Type B pancreatic cell (in vitro differentiated cells): Measurements from ENCODE around the gene LIN54. TPM values are rescaled to one million over a fixed set of nuclear protein-coding genes. Genes with fewer than 3 reads are reported as not detected.

ENCODE experiments used
- DNase-seq: peaks from one replicate; pipeline ENCODE4 v3.0.0; 2021; ENCODE audit warnings: mixed read lengths; ENCODE audit not compliant: unreplicated experiment; ENCODE audit errors: extremely low spot score
- H3K27ac Mint-ChIP-seq: 2 replicates; pipeline ENCODE4 v1.8.0; 2021; ENCODE audit warnings: mild to moderate bottlenecking, mixed read lengths
- H3K27me3 Mint-ChIP-seq: 2 replicates; pipeline ENCODE4 v1.8.0; 2021; ENCODE audit warnings: mixed read lengths
- H3K36me3 Mint-ChIP-seq: 2 replicates; pipeline ENCODE4 v1.8.0; 2021; ENCODE audit warnings: mixed read lengths
- H3K4me1 Mint-ChIP-seq: one replicate; pipeline ENCODE4 v1.8.0; 2021; ENCODE audit warnings: mixed read lengths; ENCODE audit not compliant: unreplicated experiment
- H3K4me3 Mint-ChIP-seq: 2 replicates; pipeline ENCODE4 v1.8.0; 2021; ENCODE audit warnings: mild to moderate bottlenecking, mixed read lengths
- H3K9me3 Mint-ChIP-seq: 2 replicates; pipeline ENCODE4 v1.8.0; 2021; ENCODE audit warnings: mixed read lengths
- CTCF ChIP-seq: fragments of 200-600 bp; sonication (generic); conservative IDR thresholded peaks from 2 replicates; pipeline ENCODE4 v1.5.0; 2021; ENCODE audit warnings: antibody characterized with exemption, mild to moderate bottlenecking
- total RNA-seq: library from RNA; stranded (reverse); gene quantifications from 2 replicates; pipeline ENCODE4 v1.2.1, GENCODE V29; 2021; ENCODE audit warnings: low replicate concordance

LIN54 gene
- total RNA-seq, 1 donor from 2014 or later = 17.5 TPM

GRCh38 chr4:82948647-82949204 is 61.9 kb downstream of the LIN54 start:
- H3K27me3 Mint-ChIP-seq = no peaks in the 10 kb centered on the region

GRCh38 chr4:82947498-82947897 is 63.1 kb downstream of the LIN54 start:
- Mint-ChIP-seq H3K4me1 (no peaks in the 10 kb centered on the region), H3K4me3 (no peak overlapping the region), H3K36me3 (peaks cover 20% of the 10 kb centered on the region), H3K27ac (no peak overlapping the region), H3K9me3 (peaks cover under 1% of the 10 kb centered on the region), H3K27me3 (no peaks in the 10 kb centered on the region)
- no peak for DNase-seq
- no peak for TF ChIP-seq CTCF

More at GRCh38 chr4:82948647-82949204, 61.9 kb downstream of the LIN54 start:
- Mint-ChIP-seq H3K4me1 (no peaks in the 10 kb centered on the region), H3K36me3 (peaks cover 19% of the 10 kb centered on the region), H3K4me3 (no peak overlapping the region), H3K9me3 (peaks cover 3% of the 10 kb centered on the region), H3K27ac (no peak overlapping the region)
- no peak for TF ChIP-seq CTCF
- DNase-seq = no peak

GRCh38 chr4:82939414-82939813 is 71.2 kb downstream of the LIN54 start:
- H3K27ac Mint-ChIP-seq = no peak overlapping the region
- no peak for DNase-seq
- H3K4me3 Mint-ChIP-seq = no peak overlapping the region
- TF ChIP-seq CTCF = no peak
- peaks cover 14% of the 10 kb centered on the region for H3K36me3 Mint-ChIP-seq
- no peaks in the 10 kb centered on the region for H3K27me3 Mint-ChIP-seq
- no peaks in the 10 kb centered on the region for H3K4me1 Mint-ChIP-seq
- H3K9me3 Mint-ChIP-seq = no peaks in the 10 kb centered on the region

GRCh38 chr4:82934441-82934840 is 76.2 kb downstream of the LIN54 start:
- H3K27me3 Mint-ChIP-seq = no peaks in the 10 kb centered on the region
- no peak overlapping the region for H3K4me3 Mint-ChIP-seq
- peaks cover 22% of the 10 kb centered on the region for H3K36me3 Mint-ChIP-seq
- no peak for DNase-seq
- H3K9me3 Mint-ChIP-seq = no peaks in the 10 kb centered on the region
- no peak for TF ChIP-seq CTCF
- peaks cover 8% of the 10 kb centered on the region for H3K4me1 Mint-ChIP-seq
- H3K27ac Mint-ChIP-seq = no peak overlapping the region

GRCh38 chr4:82930848-82931755 is 79.5 kb downstream of the LIN54 start:
- Mint-ChIP-seq H3K4me3 (no peak overlapping the region), H3K9me3 (no peaks in the 10 kb centered on the region), H3K27me3 (no peaks in the 10 kb centered on the region), H3K4me1 (peaks cover 8% of the 10 kb centered on the region), H3K36me3 (peaks cover 31% of the 10 kb centered on the region), H3K27ac (no peak overlapping the region)
- no peak for DNase-seq
- TF ChIP-seq CTCF = no peak
